ENCODE measurements around the gene TAGLN. TPM values are rescaled to one million over a fixed set of nuclear protein-coding genes. Genes with fewer than 3 reads are reported as not detected.

Gene TAGLN
- total RNA-seq, 2 donors from 2014 or later, result 228 to 412 TPM

DNA sequence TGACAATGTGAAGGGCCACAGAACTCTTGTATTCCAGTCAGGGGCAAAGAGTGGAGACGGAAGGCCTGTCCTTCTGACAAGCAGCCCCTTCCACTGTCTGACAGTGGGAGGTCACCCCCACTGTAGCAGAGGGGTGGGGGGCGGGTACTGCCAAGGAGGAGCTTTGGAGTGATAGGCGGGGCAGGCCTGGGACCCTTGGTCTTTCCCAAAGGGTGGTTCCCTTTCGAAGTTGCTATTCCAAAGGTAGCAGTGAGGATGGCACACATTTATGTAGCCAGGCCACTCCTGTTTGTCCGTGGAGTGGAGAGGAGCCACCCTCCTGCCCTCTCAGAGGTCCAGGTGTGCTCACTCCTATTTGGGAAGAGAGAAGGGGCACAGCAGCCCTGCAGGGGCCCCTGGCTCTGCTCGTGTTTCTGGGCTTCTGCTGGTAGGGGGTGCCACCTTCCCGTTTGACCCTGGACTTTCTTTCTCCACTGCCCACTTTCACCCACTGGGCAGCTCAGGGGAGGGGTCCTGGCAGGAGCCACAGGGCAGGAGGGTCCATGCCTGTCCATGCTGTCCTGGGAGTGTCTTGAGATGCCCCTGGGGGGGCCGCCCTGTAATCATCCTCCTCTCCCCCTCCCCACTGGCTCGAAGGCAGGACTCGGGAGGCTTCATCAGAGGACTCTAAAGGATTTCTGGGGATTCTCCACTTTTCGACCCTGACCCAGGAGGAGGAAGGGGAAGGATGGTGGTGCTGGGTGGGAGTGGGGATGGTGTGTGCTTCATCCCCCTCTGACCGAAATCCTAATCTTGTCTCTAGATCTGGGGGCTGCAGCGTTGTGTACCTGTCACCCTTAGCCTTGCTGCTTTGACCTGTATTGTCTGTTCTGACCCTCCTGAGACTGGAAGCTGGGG is 994 bp downstream of the TAGLN start:
- H3K36me3 Mint-ChIP-seq (ENCODE audit: low read depth), result peaks cover 38% of the 10 kb centered on the region
- no peaks in the 10 kb centered on the region for H3K9me3 ChIP-seq (ENCODE audit: control insufficient read depth, low read length)
- peak overlapping the region; percentile 86 for H3K9ac ChIP-seq (ENCODE audit: extremely low read depth, low read length, poor library complexity, severe bottlenecking)
- H3K27ac Mint-ChIP-seq, result peak overlapping the region; percentile 76
- peak overlapping the region; percentile 88 for H3K4me3 ChIP-seq (ENCODE audit: low read length)
- peaks cover 13% of the 10 kb centered on the region for H3K4me1 ChIP-seq (ENCODE audit: control insufficient read depth, insufficient read depth, low read length)
- H3K4me3 Mint-ChIP-seq, result peak overlapping the region; percentile 64
- H3K27me3 ChIP-seq (ENCODE audit: control insufficient read depth, insufficient read depth, low read length, poor library complexity, severe bottlenecking), result no peaks in the 10 kb centered on the region
- H3K4me1 Mint-ChIP-seq, result peaks cover 42% of the 10 kb centered on the region
- H3K27me3 Mint-ChIP-seq (ENCODE audit: insufficient read depth), result no peaks in the 10 kb centered on the region
- DNase-seq, result peak; percentile 68
- 20 to 29% methylated on average over 3 to 13 of the region's 13 CpGs for WGBS, 2 experiments (ENCODE audit: insufficient coverage in 1 of 2, insufficient read length in 1 of 2)
- H3K36me3 ChIP-seq (ENCODE audit: control insufficient read depth, insufficient read depth, low read length), result peaks cover 39% of the 10 kb centered on the region
- TF ChIP-seq, protein P1, sequence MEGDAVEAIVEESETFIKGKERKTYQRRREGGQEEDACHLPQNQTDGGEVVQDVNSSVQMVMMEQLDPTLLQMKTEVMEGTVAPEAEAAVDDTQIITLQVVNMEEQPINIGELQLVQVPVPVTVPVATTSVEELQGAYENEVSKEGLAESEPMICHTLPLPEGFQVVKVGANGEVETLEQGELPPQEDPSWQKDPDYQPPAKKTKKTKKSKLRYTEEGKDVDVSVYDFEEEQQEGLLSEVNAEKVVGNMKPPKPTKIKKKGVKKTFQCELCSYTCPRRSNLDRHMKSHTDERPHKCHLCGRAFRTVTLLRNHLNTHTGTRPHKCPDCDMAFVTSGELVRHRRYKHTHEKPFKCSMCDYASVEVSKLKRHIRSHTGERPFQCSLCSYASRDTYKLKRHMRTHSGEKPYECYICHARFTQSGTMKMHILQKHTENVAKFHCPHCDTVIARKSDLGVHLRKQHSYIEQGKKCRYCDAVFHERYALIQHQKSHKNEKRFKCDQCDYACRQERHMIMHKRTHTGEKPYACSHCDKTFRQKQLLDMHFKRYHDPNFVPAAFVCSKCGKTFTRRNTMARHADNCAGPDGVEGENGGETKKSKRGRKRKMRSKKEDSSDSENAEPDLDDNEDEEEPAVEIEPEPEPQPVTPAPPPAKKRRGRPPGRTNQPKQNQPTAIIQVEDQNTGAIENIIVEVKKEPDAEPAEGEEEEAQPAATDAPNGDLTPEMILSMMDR (conservative IDR thresholded peaks at IDR 0.05), result no peak
- H3K9me3 Mint-ChIP-seq, result no peaks in the 10 kb centered on the region
- H3K27ac ChIP-seq (ENCODE audit: low read depth, low read length), result no peak overlapping the region

- H3K27ac ChIP-seq (ENCODE audit: low read depth, low read length), result no peak overlapping the region
- TF ChIP-seq, protein P1 (conservative IDR thresholded peaks at IDR 0.05), result peak; percentile 9
- Mint-ChIP-seq H3K4me3 (peak overlapping the region; percentile 64), H3K27me3 (ENCODE audit: insufficient read depth) (no peaks in the 10 kb centered on the region), H3K27ac (peak overlapping the region; percentile 56), H3K9me3 (no peaks in the 10 kb centered on the region), H3K4me1 (peaks cover 42% of the 10 kb centered on the region), H3K36me3 (ENCODE audit: low read depth) (peaks cover 36% of the 10 kb centered on the region)
- peaks cover 44% of the 10 kb centered on the region for H3K36me3 ChIP-seq (ENCODE audit: control insufficient read depth, insufficient read depth, low read length)
- WGBS, 2 experiments (ENCODE audit: insufficient coverage in 1 of 2, insufficient read length in 1 of 2), result 63 to 78% methylated on average over 8 to 12 of the region's 12 CpGs
- H3K9me3 ChIP-seq (ENCODE audit: control insufficient read depth, low read length), result no peaks in the 10 kb centered on the region
- H3K4me1 ChIP-seq (ENCODE audit: control insufficient read depth, insufficient read depth, low read length), result peaks cover 13% of the 10 kb centered on the region
- no peaks in the 10 kb centered on the region for H3K27me3 ChIP-seq (ENCODE audit: control insufficient read depth, insufficient read depth, low read length, poor library complexity, severe bottlenecking)
- H3K9ac ChIP-seq (ENCODE audit: extremely low read depth, low read length, poor library complexity, severe bottlenecking), result peak overlapping the region; percentile 86
- H3K4me3 ChIP-seq (ENCODE audit: low read length), result peak overlapping the region; percentile 88
- DNase-seq, result peak; percentile 66
Measured at GRCh38 chr11:117200813-117201657, 1.9 kb downstream of the TAGLN start.

GRCh38 chr11:117201658-117202305 is 2.6 kb downstream of the TAGLN start:
- peak overlapping the region; percentile 64 for H3K4me3 Mint-ChIP-seq
- peaks cover 42% of the 10 kb centered on the region for H3K4me1 Mint-ChIP-seq
- Histone ChIP-seq H3K9me3 (ENCODE audit: control insufficient read depth, low read length) (no peaks in the 10 kb centered on the region), H3K4me1 (ENCODE audit: control insufficient read depth, insufficient read depth, low read length) (peaks cover 13% of the 10 kb centered on the region), H3K9ac (ENCODE audit: extremely low read depth, low read length, poor library complexity, severe bottlenecking) (peak overlapping the region; percentile 86), H3K27me3 (ENCODE audit: control insufficient read depth, insufficient read depth, low read length, poor library complexity, severe bottlenecking) (no peaks in the 10 kb centered on the region), H3K27ac (ENCODE audit: low read depth, low read length) (no peak overlapping the region), H3K4me3 (ENCODE audit: low read length) (peak overlapping the region; percentile 88), H3K36me3 (ENCODE audit: control insufficient read depth, insufficient read depth, low read length) (peaks cover 44% of the 10 kb centered on the region)
- no peak overlapping the region for H3K27ac Mint-ChIP-seq
- H3K36me3 Mint-ChIP-seq (ENCODE audit: low read depth), result peaks cover 33% of the 10 kb centered on the region
- DNase-seq, result no peak
- 83 to 91% methylated on average over 12 to 14 of the region's 14 CpGs for WGBS, 2 experiments (ENCODE audit: insufficient coverage in 1 of 2, insufficient read length in 1 of 2)
- no peaks in the 10 kb centered on the region for H3K27me3 Mint-ChIP-seq (ENCODE audit: insufficient read depth)
- TF ChIP-seq, protein P1 (conservative IDR thresholded peaks at IDR 0.05), result no peak
- no peaks in the 10 kb centered on the region for H3K9me3 Mint-ChIP-seq
